Transverse colon (tissue), 4 donors: ENCODE results near the gene FAM169A. TPM values are rescaled to one million over a fixed set of nuclear protein-coding genes. Genes with fewer than 3 reads are reported as not detected.

ENCODE experiments used
- DNase-seq: peaks from one replicate; pipeline ENCODE4 v3.0.0-alpha.2; 2019
- H3K27ac ChIP-seq, 4 donors: fragments of 200-600 bp; sonication (generic); 2 replicates each; pipeline ENCODE4 v1.5.1; 2016 to 2018; ENCODE audit warnings: inconsistent platforms in 4 of 4
- H3K27me3 ChIP-seq: fragments of 200-600 bp; sonication (generic); 2 replicates; pipeline ENCODE4 v1.5.1; 2017; ENCODE audit warnings: inconsistent platforms
- H3K36me3 ChIP-seq, 4 donors: fragments of 200-600 bp; sonication (generic); 2 replicates each; pipeline ENCODE4 v1.5.1; 2017 to 2019; ENCODE audit warnings: inconsistent platforms in 4 of 4
- H3K4me1 ChIP-seq, 4 donors: fragments of 200-600 bp; sonication (generic); 2 replicates each; pipeline ENCODE4 v1.5.1; 2017 to 2020; ENCODE audit warnings: inconsistent platforms in 4 of 4
- H3K4me3 ChIP-seq, 4 donors: fragments of 200-600 bp; sonication (generic); 1 replicate in 1 of 4; 2 replicates in 3 of 4; pipeline versions ENCODE4 v1.5.1 to v1.6.1; 2017 to 2019; ENCODE audit warnings: inconsistent platforms in 4 of 4
- H3K9me3 ChIP-seq, 2 donors: fragments of 200-600 bp; sonication (generic); 2 replicates each; pipeline ENCODE4 v1.5.1; 2017 to 2019; ENCODE audit warnings: inconsistent platforms in 2 of 2
- EP300 ChIP-seq: sonication (generic); formaldehyde crosslinking; IDR thresholded peaks from one replicate; pipeline ENCODE4 v1.6.1; 2017; ENCODE audit warnings: antibody characterized with exemption, low read depth
- POLR2A ChIP-seq: fragments of 450-650 bp; IDR thresholded peaks from one replicate; pipeline ENCODE4 v1.6.1; 2016; ENCODE audit warnings: antibody characterized with exemption, mild to moderate bottlenecking, moderate library complexity
- POLR2AphosphoS5 ChIP-seq, 3 donors: sonication (generic); formaldehyde crosslinking; IDR thresholded peaks; one replicate each; pipeline ENCODE4 v1.6.1; 2016; ENCODE audit warnings: antibody characterized with exemption in 3 of 3
- WGBS, 2 donors: methylation state at CpG; one replicate each; pipeline ENCODE4 v1.1.5; 2018; ENCODE audit warnings: low coverage in 1 of 2; 5-methylcytosine and 5-hydroxymethylcytosine counted together
- in situ Hi-C, 4 donors: fragments of 200-750 bp; cut with MboI; loops; one replicate each; pipeline versions ENCODE4 v1.15.0 to v1.15.1; 2017; ENCODE audit warnings: low sequenced_read_pairs in 3 of 4, low pct_ligation_motif_present in 1 of 4, low pct_unique_long_range_greater_than_20kb in 1 of 4
- intact Hi-C: fragments of 100-400 bp; cut with DNase I; formaldehyde crosslinking; loops from one replicate; pipeline ENCODE4 v1.15.1; 2023; ENCODE audit warnings: low total_unique reads
- total RNA-seq, 4 donors: library from RNA; depleted of rRNA; stranded (reverse); fragments of >200 nt; gene quantifications; one replicate each; pipeline ENCODE4 v1.1.0, GENCODE V29; 2016
- TF ChIP-seq, protein P1 (sequence below), 5 experiments: fragments of 200-600 bp in 3 of 5; fragments of 450-650 bp in 2 of 5; sonication (generic) in 3 of 5; IDR thresholded peaks; 1 replicate in 2 of 5; 2 replicates in 3 of 5; pipeline ENCODE4 v1.5.1; 2016 to 2017; ENCODE audit warnings: antibody characterized with exemption in 5 of 5, inconsistent platforms in 3 of 5, mild to moderate bottlenecking in 2 of 5, moderate library complexity in 1 of 5

Gene FAM169A
- total RNA-seq, 4 donors from 2014 or later = 0.20 to 14.6 (median 2.5) TPM

- in situ Hi-C loops (no loop called here), intact Hi-C loops (no loop called here)
- no peaks in the 10 kb centered on the region for H3K9me3 ChIP-seq
- TF ChIP-seq POLR2A = no peak
- TF ChIP-seq, protein P1, sequence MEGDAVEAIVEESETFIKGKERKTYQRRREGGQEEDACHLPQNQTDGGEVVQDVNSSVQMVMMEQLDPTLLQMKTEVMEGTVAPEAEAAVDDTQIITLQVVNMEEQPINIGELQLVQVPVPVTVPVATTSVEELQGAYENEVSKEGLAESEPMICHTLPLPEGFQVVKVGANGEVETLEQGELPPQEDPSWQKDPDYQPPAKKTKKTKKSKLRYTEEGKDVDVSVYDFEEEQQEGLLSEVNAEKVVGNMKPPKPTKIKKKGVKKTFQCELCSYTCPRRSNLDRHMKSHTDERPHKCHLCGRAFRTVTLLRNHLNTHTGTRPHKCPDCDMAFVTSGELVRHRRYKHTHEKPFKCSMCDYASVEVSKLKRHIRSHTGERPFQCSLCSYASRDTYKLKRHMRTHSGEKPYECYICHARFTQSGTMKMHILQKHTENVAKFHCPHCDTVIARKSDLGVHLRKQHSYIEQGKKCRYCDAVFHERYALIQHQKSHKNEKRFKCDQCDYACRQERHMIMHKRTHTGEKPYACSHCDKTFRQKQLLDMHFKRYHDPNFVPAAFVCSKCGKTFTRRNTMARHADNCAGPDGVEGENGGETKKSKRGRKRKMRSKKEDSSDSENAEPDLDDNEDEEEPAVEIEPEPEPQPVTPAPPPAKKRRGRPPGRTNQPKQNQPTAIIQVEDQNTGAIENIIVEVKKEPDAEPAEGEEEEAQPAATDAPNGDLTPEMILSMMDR (IDR thresholded peaks at IDR 0.05) = no peak
- no peak for TF ChIP-seq EP300
- TF ChIP-seq POLR2AphosphoS5 (IDR thresholded peaks at IDR 0.05) = no peak
- no peaks in the 10 kb centered on the region for H3K27me3 ChIP-seq
- WGBS, 2 donors = 60 to 65% methylated on average over 4 of the region's 4 CpGs
- no peak for DNase-seq
- H3K4me3 ChIP-seq = no peak overlapping the region
- H3K27ac ChIP-seq = no peak overlapping the region
- no peaks in the 10 kb centered on the region for H3K4me1 ChIP-seq
- no peaks in the 10 kb centered on the region for H3K36me3 ChIP-seq
Measured at GRCh38 chr5:74851684-74852353, 14.4 kb downstream of the FAM169A start.

- Histone ChIP-seq H3K27me3 (no peaks in the 10 kb centered on the region), H3K36me3 (no peaks in the 10 kb centered on the region), H3K9me3 (no peaks in the 10 kb centered on the region), H3K4me1 (no peaks in the 10 kb centered on the region), H3K27ac (no peak overlapping the region), H3K4me3 (no peak overlapping the region)
- no peak for DNase-seq
- intact Hi-C loops (no loop called here), in situ Hi-C loops (no loop called here)
- 73 to 91% methylated on average over 2 to 4 of the region's 4 CpGs for WGBS, 2 donors
- TF ChIP-seq EP300 (no peak), POLR2A (no peak), POLR2AphosphoS5 (IDR thresholded peaks at IDR 0.05) (no peak)
- TF ChIP-seq, protein P1 (IDR thresholded peaks at IDR 0.05) = no peak
Measured at GRCh38 chr5:74850789-74851425, 15.3 kb downstream of the FAM169A start.

- TF ChIP-seq POLR2A (no peak), EP300 (no peak), POLR2AphosphoS5 (IDR thresholded peaks at IDR 0.05) (no peak)
- TF ChIP-seq, protein P1 (IDR thresholded peaks at IDR 0.05) = no peak
- no peaks in the 10 kb centered on the region for H3K27me3 ChIP-seq
- in situ Hi-C loops = no loop called here
- H3K27ac ChIP-seq = no peak overlapping the region
- intact Hi-C loops = no loop called here
- no peaks in the 10 kb centered on the region for H3K4me1 ChIP-seq
- H3K4me3 ChIP-seq = no peak overlapping the region
- no peaks in the 10 kb centered on the region for H3K9me3 ChIP-seq
- 88 to 96% methylated on average over 6 to 8 of the region's 8 CpGs for WGBS, 2 donors
- no peaks in the 10 kb centered on the region for H3K36me3 ChIP-seq
- DNase-seq = no peak
Measured at GRCh38 chr5:74850030-74850429, 16.2 kb downstream of the FAM169A start.

GRCh38 chr5:74848553-74849025, 17.6 kb downstream of the FAM169A start:
- no peak for DNase-seq
- H3K27me3 ChIP-seq = no peaks in the 10 kb centered on the region
- no peak for TF ChIP-seq EP300
- TF ChIP-seq, protein P1 (IDR thresholded peaks at IDR 0.05) = no peak
- no peak for TF ChIP-seq POLR2A
- TF ChIP-seq POLR2AphosphoS5 (IDR thresholded peaks at IDR 0.05) = no peak
- no peaks in the 10 kb centered on the region for H3K4me1 ChIP-seq
- WGBS, 2 donors = 83 to 92% methylated on average over 3 of the region's 3 CpGs
- H3K27ac ChIP-seq = no peak overlapping the region
- H3K4me3 ChIP-seq = no peak overlapping the region
- intact Hi-C loops = no loop called here
- H3K9me3 ChIP-seq = no peaks in the 10 kb centered on the region
- H3K36me3 ChIP-seq = no peaks in the 10 kb centered on the region
- in situ Hi-C loops = no loop called here
